GM19238 (cell line): ENCODE data around the gene REEP1.
"Not testable (repeated sequence)": the region's sequence is repeated elsewhere in the genome, so short reads cannot be mapped to it uniquely, and the experiment has no call there.

Source experiments
- DNase-seq: peaks from one replicate; pipeline ENCODE4 v3.0.0; 2011; ENCODE audit warnings: low spot score; ENCODE audit not compliant: insufficient read length

The REEP1 gene

GRCh38 chr2:86284401-86284841 is 53.0 kb downstream of the REEP1 start:
- DNase-seq, result no peak

DNA sequence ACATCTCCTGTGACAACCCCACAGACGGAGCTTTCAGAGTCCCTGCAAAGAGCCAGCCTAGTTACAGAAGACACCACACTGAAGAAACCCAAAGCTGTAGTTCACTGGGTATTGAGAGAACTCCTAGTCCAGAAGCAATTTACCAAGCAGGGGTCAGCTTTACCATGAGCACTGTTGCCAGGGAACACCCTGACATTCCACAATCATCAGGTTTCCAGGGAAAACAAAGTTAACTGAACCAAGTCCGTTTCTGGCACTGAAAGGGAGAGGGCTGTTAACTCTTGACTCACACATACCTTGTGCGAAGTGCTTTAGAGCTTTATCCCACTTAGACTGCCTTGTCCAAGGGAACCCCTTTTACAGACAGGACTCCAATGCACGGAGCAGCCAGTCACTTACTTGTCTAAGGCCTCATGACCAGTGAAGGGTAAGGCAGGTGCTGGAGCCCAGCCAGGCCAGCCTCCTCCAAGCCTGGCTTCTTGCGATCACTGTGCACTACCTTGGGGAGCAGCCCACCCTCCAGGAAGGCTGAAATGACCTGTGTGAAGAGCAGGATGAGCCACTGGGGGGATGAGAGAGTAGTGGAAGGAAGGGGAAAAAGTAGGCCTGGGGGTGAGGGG is 53.9 kb downstream of the REEP1 start:
- no peak for DNase-seq

- DNase-seq, result no peak
Observed at GRCh38 chr2:86281066-86281700, 56.2 kb downstream of the REEP1 start.

DNA sequence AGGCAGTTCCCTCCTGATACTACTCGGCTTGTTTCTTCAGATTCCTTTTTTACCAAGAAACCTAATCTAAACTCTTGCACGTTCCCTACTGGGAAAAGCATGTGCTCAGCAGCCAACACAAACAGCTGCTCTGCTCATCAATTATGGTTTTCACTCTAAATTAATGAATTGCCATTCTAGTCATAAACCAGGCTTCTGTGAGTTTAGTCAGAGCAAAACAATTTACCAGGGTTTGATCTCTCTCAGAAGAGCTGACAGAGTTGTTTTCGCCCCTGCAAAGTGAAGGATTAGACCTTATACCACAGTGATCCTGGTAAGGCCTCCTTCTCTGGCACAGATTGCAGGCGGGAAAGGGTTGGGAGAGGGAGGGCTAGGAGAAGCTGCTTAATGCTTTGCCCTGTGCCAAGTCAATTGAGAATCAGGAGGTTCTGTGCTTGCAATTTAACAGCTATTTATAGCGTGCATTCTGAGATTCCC is 57.2 kb downstream of the REEP1 start:
- no peak for DNase-seq

- no peak for DNase-seq
Observed at GRCh38 chr2:86275962-86276361, 61.5 kb downstream of the REEP1 start.

DNA sequence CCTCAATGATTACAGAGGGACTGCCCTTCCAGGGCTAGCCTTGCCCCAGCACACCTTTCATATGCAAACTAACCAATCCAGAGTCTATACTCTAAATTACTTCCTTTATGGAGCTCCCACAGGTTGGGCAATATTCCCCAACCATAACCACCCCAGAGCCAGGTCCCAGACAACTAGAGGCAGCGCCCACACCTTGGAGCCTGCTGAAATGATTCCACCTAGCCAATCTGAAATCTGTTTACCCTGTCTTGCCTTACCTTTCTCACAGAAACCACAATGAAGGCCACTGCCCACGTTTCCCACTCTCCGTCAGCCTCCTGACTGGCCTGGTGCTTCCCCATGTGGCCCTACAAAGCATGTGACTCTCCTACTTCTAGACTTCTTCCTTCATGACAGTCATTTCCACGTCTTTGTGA is 62.0 kb downstream of the REEP1 start:
- no peak for DNase-seq

GRCh38 chr2:86274918-86275275 is 62.5 kb downstream of the REEP1 start:
- no peak for DNase-seq

GRCh38 chr2:86274265-86274917 is 63.0 kb downstream of the REEP1 start:
- DNase-seq, result no peak

DNA sequence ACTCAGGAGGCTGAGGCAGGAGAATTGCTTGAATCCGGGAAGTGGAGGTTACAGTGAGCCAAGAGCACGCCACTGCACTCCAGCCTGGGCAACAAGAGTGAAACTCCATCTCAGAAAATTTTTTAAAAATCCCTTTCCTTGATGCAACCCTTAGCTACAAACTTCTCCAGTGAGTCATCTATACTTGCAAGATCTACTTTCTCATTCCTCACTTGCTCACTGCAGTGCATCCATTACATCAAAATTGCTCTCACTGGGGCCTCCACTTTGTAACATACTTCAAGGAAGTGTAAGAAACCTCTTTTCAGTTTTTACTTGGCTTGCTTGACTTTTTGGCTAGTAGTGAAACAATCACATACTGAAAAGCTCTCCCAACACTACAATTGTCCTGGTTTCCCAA is 65.3 kb downstream of the REEP1 start:
- DNase-seq, result no peak

- DNase-seq, result no peak
Observed at GRCh38 chr2:86271248-86271647, 66.2 kb downstream of the REEP1 start.

- no peak for DNase-seq
Observed at GRCh38 chr2:86263956-86264355, 73.5 kb downstream of the REEP1 start.

DNA sequence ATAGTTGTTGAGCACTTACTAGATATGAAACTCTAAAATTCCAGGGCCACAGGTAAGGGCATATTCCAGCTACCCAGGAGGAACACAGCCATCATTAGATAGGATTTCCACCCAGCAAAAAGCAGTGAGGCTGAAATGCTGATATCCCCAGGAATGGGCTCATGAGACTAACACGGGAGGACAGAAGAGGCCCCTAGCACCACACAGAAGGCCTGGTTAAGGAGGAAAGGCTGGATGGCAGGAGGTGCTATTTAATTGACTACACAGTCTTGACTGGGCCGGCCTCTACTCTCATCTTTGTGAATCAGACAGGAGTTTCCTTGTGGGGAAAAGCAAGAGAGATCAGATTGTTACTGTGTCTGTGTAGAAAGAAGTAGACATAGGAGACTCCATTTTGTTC is 76.4 kb downstream of the REEP1 start:
- DNase-seq, result no peak

- DNase-seq, result no peak
Observed at GRCh38 chr2:86258106-86258505, 79.3 kb downstream of the REEP1 start.

DNA sequence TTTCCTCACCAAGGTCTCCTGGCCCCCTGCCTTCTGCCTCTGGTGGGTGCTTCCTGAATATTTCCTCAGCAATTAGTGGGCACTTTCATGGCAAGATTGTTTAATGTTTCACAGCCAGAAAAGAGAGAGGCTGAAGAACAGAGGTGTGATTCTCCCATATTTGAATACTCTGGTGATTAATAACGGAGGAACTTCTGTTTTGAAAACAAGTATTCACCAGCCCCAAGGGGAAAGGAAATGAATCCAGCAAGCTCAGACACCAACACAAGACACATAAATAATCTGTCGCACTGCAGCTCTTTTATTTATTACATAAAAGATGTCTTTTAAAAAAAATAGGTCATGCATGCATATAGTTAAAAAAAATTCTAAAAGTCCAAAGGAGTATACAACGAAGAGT is 80.4 kb downstream of the REEP1 start:
- DNase-seq, result no peak

- DNase-seq, result no peak
Observed at GRCh38 chr2:86256300-86256699, 81.1 kb downstream of the REEP1 start.

- no peak for DNase-seq
Observed at GRCh38 chr2:86254576-86255538, 82.6 kb downstream of the REEP1 start.

DNA sequence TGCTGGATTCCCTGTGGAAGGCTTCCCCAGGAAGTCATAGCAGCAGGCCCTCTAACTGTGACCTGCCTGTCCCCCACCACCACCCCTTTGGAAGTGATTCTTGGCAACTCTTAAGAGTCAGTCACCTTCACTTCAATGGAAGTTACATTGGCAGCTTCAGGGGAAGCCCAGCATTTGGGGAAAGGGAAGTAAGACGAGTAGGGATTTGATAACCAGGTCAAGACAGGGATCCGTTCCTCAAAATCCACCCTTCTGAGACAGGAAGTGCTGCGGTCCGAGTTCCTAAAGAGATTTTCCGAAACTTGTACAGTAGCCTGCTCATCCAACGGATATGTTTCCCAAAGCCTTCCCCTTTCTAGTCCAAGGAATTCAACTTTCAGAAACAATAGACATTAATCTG is 84.0 kb downstream of the REEP1 start:
- no peak for DNase-seq

- no peak for DNase-seq
Observed at GRCh38 chr2:86251840-86252266, 85.6 kb downstream of the REEP1 start.

DNA sequence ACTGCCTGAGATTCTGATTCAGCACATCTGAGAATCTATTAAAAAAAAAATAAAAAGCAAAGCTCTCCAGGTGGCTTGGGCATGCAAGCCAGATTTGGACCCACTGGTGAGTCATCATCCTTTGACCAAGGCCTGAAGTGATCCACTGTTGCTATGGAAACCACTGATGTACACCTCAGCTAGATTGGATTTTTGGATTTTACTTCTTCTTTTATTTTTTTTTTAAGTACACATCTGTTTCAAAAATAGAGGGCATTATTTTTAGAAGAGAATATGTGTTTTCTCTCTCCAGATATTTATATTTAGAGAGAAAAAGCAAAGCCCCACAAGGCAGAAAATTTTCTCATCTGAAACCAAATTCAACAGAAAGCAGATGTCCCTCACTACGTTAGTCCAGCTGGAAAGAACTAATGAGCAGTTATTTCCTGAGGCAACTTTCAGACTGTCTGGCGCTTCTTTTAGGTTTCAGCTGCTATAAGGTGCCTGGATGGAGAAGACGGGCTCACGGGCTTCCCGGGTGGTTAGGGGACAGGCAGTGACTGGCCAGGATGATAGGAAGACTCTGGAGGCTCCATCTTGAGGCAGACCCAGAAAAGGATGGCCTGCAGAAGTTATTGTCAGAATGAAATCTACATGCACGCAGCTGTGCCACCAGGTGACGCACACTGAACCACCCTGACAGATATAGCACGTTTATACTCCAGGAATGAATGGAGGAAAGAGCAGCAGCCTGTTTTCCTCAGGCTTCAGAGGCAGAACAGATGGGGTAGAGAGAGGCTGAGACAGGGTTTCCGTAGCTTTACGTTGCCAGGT is 87.6 kb downstream of the REEP1 start:
- DNase-seq, result no peak

DNA sequence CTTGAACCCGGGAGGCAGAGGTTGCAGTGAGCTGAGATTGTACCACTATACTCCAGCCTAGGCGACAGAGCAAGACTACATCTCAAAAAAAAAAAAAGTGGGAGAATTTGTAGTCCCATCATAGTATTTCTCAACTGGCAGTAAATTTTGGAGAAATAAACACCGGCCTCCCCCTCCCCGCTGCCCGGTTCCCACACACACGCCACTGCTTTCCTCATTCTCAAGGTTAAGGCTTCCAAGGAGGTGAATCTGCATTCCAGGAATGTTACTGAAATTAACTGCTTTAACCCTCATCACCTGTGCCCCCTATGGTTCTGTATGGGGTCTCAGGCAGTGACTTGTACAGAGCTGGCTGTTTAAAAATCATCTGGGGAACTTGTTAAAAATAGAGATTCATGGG is 88.2 kb downstream of the REEP1 start:
- no peak for DNase-seq

GRCh38 chr2:86245222-86245621 is 92.2 kb downstream of the REEP1 start:
- DNase-seq, result not testable (repeated sequence)
